Measurements from ENCODE around the gene TRIM27. TPM values are rescaled to one million over a fixed set of nuclear protein-coding genes. Genes with fewer than 3 reads are reported as not detected.
"Not testable (repeated sequence)": the region's sequence is repeated elsewhere in the genome, so short reads cannot be mapped to it uniquely, and the experiment has no call there.

TRIM27 gene
- total RNA-seq, 2 donors from 2014 or later, result 50.7 to 51.1 TPM

DNA sequence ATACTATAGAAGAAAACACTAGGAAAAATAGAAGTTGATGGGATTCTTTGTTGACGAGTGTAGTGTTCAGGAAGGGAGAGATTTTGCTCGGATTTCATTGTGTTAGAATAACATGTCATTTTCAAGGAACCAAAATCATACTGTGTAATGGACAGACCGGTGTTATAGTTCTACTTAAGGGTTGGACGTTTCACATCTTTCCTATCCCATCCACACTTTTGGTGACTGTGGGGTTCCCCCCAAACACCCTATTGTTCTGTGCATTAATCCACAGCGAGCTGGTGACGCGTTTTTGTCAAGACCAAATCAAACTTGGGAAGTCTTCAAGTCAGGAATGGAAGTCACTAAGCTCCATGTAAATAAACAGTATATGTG lies 43.3 kb downstream of the TRIM27 start:
- DNase-seq (no peak), ATAC-seq (replicated peaks in 1 of 2) (no peak)
- Mint-ChIP-seq H3K36me3 (ENCODE audit: insufficient read depth in 2 of 2) (peaks cover 2 to 7% of the 10 kb centered on the region in 2 donors), H3K27me3 (ENCODE audit: low read depth) (peaks cover 7% of the 10 kb centered on the region), H3K9me3 (peaks cover 0 to under 1% of the 10 kb centered on the region in 2 donors), H3K27ac (peak overlapping the region; percentile 98), H3K4me1 (ENCODE audit: low read depth) (peaks cover 40% of the 10 kb centered on the region), H3K4me3 (peak overlapping the region; percentile 79 to 88)

- peaks cover 16% of the 10 kb centered on the region for H3K4me1 Mint-ChIP-seq (ENCODE audit: low read depth)
- no peak overlapping the region for H3K4me3 Mint-ChIP-seq
- H3K36me3 Mint-ChIP-seq (ENCODE audit: insufficient read depth in 2 of 2), result peaks cover 2 to 7% of the 10 kb centered on the region in 2 donors
- H3K27ac Mint-ChIP-seq, result no peak overlapping the region
- peaks cover 7% of the 10 kb centered on the region for H3K27me3 Mint-ChIP-seq (ENCODE audit: low read depth)
- DNase-seq, result no peak
- peak; percentile 55 to 70 for ATAC-seq (replicated peaks in 1 of 2)
- no peaks in the 10 kb centered on the region for H3K9me3 Mint-ChIP-seq
Observed at GRCh38 chr6:28876710-28877109, 47.1 kb downstream of the TRIM27 start.

GRCh38 chr6:28875191-28875747 lies 48.5 kb downstream of the TRIM27 start:
- no peaks in the 10 kb centered on the region for H3K9me3 Mint-ChIP-seq

GRCh38 chr6:28872157-28872817 lies 51.5 kb downstream of the TRIM27 start:
- not testable (repeated sequence) for H3K4me3 Mint-ChIP-seq; DNase-seq; H3K27me3 Mint-ChIP-seq (ENCODE audit: low read depth); H3K36me3 Mint-ChIP-seq (ENCODE audit: insufficient read depth in 2 of 2); H3K4me1 Mint-ChIP-seq (ENCODE audit: low read depth); ATAC-seq (replicated peaks in 1 of 2); H3K9me3 Mint-ChIP-seq; H3K27ac Mint-ChIP-seq

More at GRCh38 chr6:28875191-28875747, 48.5 kb downstream of the TRIM27 start:
- DNase-seq (no peak), ATAC-seq (replicated peaks in 1 of 2) (no peak)
- Mint-ChIP-seq H3K4me1 (ENCODE audit: low read depth) (peaks cover 1% of the 10 kb centered on the region), H3K36me3 (ENCODE audit: insufficient read depth in 2 of 2) (no peaks in the 10 kb centered on the region), H3K27ac (no peak overlapping the region), H3K27me3 (ENCODE audit: low read depth) (peaks cover 7% of the 10 kb centered on the region), H3K4me3 (no peak overlapping the region)

- Mint-ChIP-seq H3K27ac (no peak overlapping the region), H3K36me3 (ENCODE audit: insufficient read depth in 2 of 2) (no peaks in the 10 kb centered on the region), H3K4me1 (ENCODE audit: low read depth) (peaks cover 6% of the 10 kb centered on the region), H3K27me3 (ENCODE audit: low read depth) (no peaks in the 10 kb centered on the region), H3K9me3 (no peaks in the 10 kb centered on the region), H3K4me3 (no peak overlapping the region)
- ATAC-seq (replicated peaks in 1 of 2) (no peak), DNase-seq (no peak)
Observed at GRCh38 chr6:28871335-28872156, 52.2 kb downstream of the TRIM27 start.

GRCh38 chr6:28868873-28869272 lies 54.9 kb downstream of the TRIM27 start:
- Mint-ChIP-seq H3K27me3 (ENCODE audit: low read depth) (no peaks in the 10 kb centered on the region), H3K4me3 (no peak overlapping the region), H3K36me3 (ENCODE audit: insufficient read depth in 2 of 2) (peaks cover 0 to 3% of the 10 kb centered on the region in 2 donors), H3K9me3 (no peaks in the 10 kb centered on the region), H3K4me1 (ENCODE audit: low read depth) (peaks cover 18% of the 10 kb centered on the region), H3K27ac (peak overlapping the region; percentile 43)
- DNase-seq, result no peak
- no peak for ATAC-seq (replicated peaks in 1 of 2)

- Mint-ChIP-seq H3K27ac (peak overlapping the region; percentile 77), H3K4me1 (ENCODE audit: low read depth) (peaks cover 27% of the 10 kb centered on the region), H3K36me3 (ENCODE audit: insufficient read depth in 2 of 2) (peaks cover 0 to 6% of the 10 kb centered on the region in 2 donors), H3K9me3 (no peaks in the 10 kb centered on the region), H3K27me3 (ENCODE audit: low read depth) (no peaks in the 10 kb centered on the region), H3K4me3 (peak overlapping the region; percentile 91 to 94)
- ATAC-seq (replicated peaks in 1 of 2) (peak; percentile 3 to 33), DNase-seq (peak in 1 of 2 donors; percentile 24)
Observed at GRCh38 chr6:28867086-28867409, 56.7 kb downstream of the TRIM27 start.

GRCh38 chr6:28866205-28867085 lies 57.3 kb downstream of the TRIM27 start:
- H3K36me3 Mint-ChIP-seq (ENCODE audit: insufficient read depth in 2 of 2); H3K9me3 Mint-ChIP-seq; H3K27me3 Mint-ChIP-seq (ENCODE audit: low read depth): not testable (repeated sequence)
- Mint-ChIP-seq H3K4me3 (peak overlapping the region; percentile 91 to 94), H3K4me1 (ENCODE audit: low read depth) (peaks cover 27% of the 10 kb centered on the region), H3K27ac (peak overlapping the region; percentile 77)
- peak; percentile 53 to 61 for ATAC-seq (replicated peaks in 1 of 2)
- DNase-seq, result peak; percentile 75 to 81

DNA sequence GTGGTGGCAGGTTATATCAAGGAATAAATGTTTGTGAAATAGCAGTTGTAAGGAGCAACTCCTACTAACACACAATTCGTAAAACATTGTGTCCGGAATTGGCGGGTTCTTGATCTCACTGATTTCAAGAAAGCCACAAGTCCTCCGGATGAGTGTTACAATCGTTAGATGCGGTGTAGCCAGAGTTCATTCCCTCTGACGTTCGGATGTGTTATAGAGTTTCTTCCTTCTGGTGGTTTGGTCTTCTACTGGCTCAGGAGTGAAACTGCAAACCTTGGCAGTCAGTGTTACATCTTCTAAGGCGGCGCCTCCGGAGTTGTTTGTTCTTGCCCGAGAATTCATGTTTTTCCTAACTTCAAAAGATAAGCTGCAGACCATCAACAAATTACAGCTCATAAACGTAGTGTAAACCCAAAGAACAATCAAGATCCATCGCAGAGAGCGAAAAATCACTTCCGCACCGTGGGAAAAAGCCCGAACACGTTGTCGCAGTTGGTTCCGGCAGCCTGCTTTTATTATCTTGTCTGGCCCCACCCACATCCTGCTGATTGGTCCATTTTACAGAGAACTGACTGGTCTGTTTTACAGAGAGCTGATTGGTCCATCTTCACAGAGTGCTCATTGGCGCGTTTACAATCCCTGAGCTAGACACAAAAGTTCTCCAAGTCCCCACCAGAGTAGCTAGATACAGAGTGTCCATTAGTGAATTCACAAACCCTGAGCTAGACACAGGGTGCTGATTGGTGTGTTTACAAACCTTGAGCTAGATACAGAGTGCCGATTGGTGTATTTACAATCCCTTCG lies 58.2 kb downstream of the TRIM27 start:
- Mint-ChIP-seq H3K4me1 (ENCODE audit: low read depth) (peaks cover 27% of the 10 kb centered on the region), H3K9me3 (no peaks in the 10 kb centered on the region), H3K27me3 (ENCODE audit: low read depth) (no peaks in the 10 kb centered on the region), H3K27ac (peak overlapping the region; percentile 62), H3K36me3 (ENCODE audit: insufficient read depth in 2 of 2) (peaks cover 1 to 6% of the 10 kb centered on the region in 2 donors), H3K4me3 (peak overlapping the region; percentile 91 to 94)
- peak; percentile 35 to 58 for ATAC-seq (replicated peaks in 1 of 2)
- DNase-seq, result peak; percentile 72 to 82

GRCh38 chr6:28864326-28864923 lies 59.4 kb downstream of the TRIM27 start:
- ATAC-seq (replicated peaks in 1 of 2) (no peak), DNase-seq (peak in 1 of 2 donors; percentile 55)
- Mint-ChIP-seq H3K4me1 (ENCODE audit: low read depth) (peaks cover 27% of the 10 kb centered on the region), H3K27ac (peak overlapping the region; percentile 99), H3K9me3 (no peaks in the 10 kb centered on the region), H3K4me3 (peak overlapping the region; percentile 91 to 94), H3K27me3 (ENCODE audit: low read depth) (no peaks in the 10 kb centered on the region), H3K36me3 (ENCODE audit: insufficient read depth in 2 of 2) (peaks cover 1 to 6% of the 10 kb centered on the region in 2 donors)

DNA sequence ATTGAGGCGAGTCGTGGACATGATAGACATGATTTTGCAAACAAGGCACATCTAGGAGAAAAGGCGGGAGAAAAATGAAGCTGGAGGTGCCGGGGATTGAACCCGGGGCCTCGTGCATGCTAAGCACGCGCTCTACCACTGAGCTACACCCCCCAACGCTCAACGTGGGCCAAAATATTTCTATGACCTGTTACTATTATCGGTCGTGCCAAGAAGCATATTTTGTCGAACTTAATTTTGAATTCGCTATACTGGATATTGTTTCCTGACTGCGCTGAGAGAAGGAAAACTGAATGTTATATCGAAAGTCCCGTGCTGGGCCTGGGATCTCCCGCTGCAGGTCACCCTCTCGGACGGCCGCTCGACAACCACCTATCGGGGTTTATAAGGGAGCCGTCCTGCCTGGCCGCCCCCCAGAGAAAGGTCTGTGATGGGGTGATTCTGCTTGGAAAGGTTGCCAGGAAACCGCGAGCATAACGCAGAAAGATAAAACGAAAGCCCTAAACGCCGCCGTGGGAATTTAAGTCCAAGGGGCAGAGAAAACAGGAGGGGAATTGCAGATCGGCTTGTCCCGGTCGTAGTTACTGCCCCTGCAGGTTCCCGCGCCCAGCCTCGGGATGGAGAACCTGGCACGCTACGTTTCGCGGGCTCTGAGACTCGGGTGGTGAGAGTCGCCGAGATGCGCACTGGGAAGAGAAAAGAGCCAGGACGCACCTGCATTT lies 60.0 kb downstream of the TRIM27 start:
- Mint-ChIP-seq H3K9me3 (no peaks in the 10 kb centered on the region), H3K4me3 (peak overlapping the region; percentile 91 to 94), H3K4me1 (ENCODE audit: low read depth) (peaks cover 27% of the 10 kb centered on the region)

More for the DNA sequence above, 60.0 kb downstream of the TRIM27 start:
- Mint-ChIP-seq H3K36me3 (ENCODE audit: insufficient read depth in 2 of 2) (peaks cover 1 to 6% of the 10 kb centered on the region in 2 donors), H3K27ac (peak overlapping the region; percentile 99), H3K27me3 (ENCODE audit: low read depth) (no peaks in the 10 kb centered on the region)
- DNase-seq (peak; percentile 78 to 87), ATAC-seq (replicated peaks in 1 of 2) (peak; percentile 49 to 50)
